RCC 7860 (cell line): ENCODE data around the gene SLC22A16.
"Not testable (repeated sequence)": the region's sequence is repeated elsewhere in the genome, so short reads cannot be mapped to it uniquely, and the experiment has no call there.

ENCODE experiments used
- DNase-seq: peaks from one replicate; pipeline ENCODE4 v3.0.0-alpha.2; 2015; ENCODE audit warnings: low spot score
- FAIRE-seq: peaks from 2 replicates; lab custom pipeline; 2012; peaks lifted over from hg19 to GRCh38; lab: Jason Lieb, UNC

Gene SLC22A16, protein sequence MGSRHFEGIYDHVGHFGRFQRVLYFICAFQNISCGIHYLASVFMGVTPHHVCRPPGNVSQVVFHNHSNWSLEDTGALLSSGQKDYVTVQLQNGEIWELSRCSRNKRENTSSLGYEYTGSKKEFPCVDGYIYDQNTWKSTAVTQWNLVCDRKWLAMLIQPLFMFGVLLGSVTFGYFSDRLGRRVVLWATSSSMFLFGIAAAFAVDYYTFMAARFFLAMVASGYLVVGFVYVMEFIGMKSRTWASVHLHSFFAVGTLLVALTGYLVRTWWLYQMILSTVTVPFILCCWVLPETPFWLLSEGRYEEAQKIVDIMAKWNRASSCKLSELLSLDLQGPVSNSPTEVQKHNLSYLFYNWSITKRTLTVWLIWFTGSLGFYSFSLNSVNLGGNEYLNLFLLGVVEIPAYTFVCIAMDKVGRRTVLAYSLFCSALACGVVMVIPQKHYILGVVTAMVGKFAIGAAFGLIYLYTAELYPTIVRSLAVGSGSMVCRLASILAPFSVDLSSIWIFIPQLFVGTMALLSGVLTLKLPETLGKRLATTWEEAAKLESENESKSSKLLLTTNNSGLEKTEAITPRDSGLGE

DNA sequence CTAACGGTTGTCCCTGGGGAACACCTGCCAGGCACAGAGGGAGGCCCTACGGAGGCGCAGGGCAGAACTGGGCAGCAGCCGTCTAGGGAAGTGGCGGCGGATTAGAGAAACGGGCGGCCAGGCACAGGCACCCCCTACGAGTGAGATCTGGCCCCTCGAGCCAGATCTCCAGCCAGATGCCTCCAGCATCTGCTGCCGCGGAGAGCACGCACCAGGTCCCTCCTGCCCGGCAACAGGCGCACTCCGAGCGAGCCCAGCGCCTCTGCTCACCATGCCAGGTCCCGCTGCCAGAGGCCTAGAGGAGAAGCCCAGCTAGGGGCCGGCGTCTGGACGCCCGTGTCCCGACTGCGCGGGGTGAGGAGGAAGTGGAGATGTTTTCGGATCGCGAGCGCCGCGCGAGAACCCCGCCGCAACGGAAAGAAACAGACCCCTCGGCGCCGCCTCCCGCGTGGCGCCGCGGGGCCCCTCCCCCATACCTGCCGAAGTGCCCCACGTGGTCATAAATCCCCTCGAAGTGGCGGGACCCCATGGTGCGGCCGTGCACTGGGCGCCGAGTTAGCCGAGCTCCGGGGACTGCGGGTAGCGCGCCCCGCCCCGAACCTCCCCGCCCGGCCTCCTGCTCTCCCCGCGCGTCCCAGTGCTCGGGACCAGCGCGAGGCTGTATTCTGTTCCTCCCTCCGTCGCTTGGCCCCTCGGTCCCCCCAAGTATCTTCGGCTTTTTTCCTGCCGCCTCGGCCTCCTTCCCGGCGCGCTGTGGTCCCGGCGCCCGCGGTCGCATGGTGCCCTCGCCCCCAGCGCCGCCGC is at the start of gene SLC22A16:
SLC22A16 (minus strand) TSS at position 568 of the 804 bp plus-strand sequence; CDS start at position 529, 39 bp downstream.
- DNase-seq, result no peak
- no peak for FAIRE-seq

DNA sequence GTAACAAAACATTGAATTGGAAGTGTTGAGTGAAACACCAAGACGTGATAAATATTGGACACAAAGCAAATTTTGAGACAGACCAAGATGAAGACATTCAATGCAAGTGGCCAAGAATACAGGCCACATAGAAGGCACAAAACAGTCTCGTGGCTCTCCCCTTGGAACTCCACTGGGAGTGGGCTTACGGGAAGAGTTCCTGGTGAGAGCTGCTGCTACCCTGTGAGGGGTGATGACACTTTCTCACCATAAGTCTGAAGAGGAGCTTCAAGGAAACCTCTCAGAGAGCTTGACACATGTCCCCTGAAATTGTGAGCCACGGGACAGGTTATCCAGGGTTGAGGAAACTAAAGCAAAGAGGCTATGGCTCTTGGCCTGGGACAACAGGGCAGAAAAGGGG is 48.6 kb upstream of the SLC22A16 start:
- DNase-seq, result no peak
- FAIRE-seq, result no peak

DNA sequence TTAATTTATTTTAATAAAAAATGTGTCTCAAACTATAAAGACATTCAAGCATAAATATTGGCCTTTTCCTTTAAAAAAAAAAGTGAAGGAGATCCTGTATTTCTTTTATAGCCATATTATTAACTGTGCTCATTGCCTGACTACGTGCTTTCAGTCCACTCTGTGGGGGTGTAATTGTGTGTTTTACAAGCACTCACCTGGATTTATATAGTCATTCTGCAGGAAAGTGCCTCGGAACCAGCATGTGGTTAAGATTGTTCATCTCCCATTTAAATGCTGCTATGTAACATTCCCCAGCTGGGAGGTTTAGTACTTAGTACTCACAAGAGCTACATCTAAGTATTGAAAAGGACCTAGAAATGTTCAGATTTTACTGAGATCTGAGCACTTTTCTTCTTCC is 47.9 kb upstream of the SLC22A16 start:
- DNase-seq (no peak), FAIRE-seq (no peak)

DNA sequence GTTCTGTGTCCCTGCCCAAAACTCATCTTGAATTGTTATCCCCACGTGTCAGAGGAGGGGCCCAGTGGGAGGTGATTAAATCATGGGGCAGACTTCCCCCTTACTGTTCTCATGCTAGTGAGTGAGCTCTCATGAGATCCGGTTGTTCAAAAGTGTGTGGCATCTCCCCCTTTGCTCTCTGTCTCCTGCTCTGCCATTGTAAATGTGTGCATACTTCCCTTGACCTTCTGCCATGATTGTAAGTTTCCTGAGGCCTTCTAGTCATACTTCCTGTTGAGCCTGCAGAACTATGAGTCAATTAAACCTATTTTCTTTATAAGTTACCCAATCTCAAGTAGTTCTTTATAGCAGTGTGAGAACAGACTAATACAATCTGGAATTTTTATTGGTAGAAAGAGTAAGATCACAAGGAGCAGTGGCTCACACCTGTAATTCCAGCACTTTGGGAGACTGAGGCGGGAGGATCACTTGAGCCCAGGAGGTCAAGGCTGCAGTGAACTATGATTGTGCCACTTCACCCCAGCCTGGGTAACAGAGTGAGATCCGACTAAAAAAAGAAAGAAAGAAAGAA is 47.1 kb upstream of the SLC22A16 start:
- DNase-seq (no peak), FAIRE-seq (no peak)

DNA sequence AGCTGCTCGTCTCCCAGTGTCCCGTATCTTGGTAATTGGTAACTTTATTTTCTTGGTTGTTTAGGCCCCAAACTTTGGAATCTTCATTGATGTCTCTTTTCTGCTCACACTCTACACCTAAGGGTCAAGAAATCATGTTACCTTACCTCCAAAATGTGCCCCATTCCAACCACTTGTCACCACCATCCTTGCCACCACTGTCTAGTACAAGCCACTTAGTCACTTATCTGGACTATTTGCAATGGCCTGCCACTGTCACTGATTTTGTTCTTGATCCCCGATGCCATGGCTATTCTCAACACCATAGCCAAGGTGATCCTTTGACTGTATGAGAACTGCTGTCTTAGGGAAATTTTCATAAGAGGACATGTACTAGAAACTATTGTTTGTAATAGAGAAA is 46.0 kb upstream of the SLC22A16 start:
- DNase-seq, result no peak
- FAIRE-seq, result no peak

DNA sequence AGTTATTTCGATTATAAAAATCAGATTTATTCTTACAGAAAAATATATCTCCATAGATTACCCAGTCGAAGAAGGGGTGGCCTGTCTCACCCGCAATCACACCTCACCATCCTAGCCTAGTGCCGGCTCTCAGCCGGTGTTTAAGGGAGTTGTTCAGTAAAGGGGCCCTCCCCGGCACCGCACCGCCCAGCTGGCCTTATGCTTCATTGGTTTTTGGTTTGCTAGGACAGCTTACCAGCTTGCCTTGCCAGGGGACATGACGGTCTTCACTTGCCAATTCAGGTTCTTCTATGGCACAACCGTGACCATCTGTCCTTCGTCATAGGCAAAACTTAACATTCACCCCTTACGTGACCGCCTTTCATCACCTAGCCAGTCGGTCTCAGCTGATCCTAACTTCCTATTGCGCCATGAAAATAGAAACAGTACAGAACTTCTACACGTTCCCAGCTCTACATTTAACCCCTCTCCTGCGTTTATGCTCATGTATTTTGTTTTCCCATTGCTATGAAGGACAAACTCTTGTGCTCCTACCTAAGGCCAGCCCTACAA is 44.7 kb upstream of the SLC22A16 start:
- FAIRE-seq, result no peak
- DNase-seq, result no peak

DNA sequence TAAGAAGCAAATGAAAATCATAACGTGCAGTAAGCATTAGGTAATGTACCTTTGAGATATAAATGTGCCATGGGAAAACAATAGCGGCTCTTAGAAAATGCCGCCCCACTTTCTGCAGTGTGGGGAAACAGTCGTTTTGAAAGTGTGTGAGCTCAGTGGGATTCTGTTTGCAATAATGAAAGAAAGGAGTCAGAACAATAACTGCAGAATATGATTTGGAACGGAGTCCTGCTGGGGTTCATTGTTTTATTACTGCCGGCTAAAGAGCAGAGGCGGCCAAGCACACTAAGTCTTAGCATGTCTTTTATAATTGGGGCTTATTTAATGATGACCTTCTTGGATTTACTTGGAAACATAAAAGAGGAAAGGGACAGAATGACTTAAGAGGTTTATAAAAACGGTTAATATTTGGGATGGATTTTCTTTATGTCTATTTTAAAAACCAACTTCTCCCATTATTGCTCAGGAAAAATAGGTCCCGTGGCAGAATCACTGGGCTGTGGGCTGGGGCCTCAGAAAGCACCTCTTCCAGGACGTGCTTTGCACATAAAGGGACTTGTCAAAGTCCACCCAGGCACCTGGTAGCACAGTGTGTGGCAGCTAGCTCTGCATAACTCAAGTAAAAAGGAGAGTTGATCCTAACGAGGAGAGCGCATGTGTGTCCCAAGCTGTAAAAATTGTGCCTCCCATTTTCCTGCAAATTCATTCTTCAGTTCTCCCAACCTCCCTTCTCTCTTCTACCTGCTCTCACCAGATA is 44.0 kb upstream of the SLC22A16 start:
- FAIRE-seq (no peak), DNase-seq (no peak)

DNA sequence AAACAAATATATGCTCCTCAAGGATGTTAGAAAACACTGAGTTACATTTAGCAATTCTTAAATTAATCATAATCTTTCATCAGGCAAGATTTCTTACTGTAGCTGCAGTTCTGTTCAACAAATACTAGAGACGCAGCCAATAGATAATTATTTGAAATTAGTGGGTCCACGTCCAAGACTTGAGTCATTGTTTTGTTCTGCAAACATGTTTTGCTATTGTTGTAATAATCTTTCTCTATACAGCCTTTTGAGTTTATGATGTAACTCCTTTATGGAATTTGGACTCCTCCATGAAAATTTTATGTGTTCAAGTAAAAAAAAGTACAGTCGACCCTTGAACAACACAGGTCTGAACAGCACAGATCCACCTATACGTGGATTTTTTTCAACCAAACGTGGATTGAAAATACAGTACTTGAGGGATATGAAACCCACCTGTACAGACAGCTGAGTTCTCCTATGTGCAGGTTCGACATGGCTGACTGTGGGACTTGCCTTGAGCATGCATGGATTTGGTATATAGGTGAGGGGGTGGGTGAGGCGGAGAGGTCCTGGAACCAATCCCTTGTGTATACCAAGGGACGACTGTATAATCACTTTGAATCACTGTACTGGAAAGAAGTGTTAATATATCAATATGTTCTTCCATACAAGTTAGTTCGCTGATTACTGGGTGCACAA is 41.3 kb upstream of the SLC22A16 start:
- no peak for DNase-seq
- FAIRE-seq, result no peak

DNA sequence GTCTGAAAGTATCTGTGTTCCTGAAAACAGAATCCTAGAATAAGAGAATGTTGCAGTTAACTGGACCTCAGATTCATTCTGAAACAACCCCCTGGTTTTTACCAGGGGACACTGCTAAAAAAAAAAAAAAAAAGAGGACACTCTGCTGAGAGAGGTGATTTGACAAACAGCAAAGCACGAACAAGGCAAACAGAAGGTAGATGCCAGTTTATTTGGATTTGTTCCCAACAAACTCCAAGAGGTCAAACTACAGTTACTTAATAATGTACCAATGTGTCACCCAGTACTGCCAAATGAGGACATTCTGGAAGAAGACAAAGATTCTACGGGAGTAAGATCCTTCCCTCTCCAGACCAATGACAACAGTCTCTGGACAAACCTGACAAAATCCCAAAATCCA is 40.6 kb upstream of the SLC22A16 start:
- DNase-seq (no peak), FAIRE-seq (no peak)

DNA sequence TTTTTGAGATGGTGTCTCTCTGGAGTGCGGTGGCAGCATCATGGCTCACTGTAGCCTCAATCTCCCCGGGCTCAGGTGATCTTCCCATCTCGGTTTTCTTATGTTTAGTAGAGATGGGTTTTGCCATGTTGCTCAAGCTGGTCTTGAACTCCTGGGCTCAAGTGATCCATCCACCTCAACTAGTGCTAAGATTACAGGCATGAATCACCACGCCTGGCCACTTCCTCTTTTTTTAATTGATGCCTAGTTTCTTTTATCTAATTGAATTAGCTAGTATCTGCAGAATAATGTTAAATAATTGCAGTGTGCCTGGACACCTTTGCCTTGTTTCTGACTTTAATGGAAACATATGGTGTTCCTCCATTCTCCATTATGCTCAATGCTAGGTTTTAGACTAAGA is 38.4 kb upstream of the SLC22A16 start:
- DNase-seq (no peak), FAIRE-seq (no peak)

DNA sequence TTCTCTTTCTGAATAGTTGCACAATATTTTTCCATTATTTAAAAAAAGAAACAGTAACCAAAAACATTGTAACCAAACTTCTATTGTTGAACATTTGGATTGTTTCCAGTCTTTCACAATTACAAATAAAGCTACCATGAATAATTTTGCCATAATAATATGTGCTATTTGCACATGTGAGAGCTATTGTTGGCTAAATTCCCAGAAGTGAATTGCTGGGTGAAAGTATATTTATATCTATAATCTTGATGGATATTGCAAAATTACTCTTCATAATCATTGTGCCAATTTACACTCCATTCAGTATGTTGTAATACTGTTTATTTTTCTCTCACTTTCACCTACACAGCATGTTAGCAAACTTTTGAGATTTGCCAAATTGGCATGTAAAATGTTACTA is 36.6 kb upstream of the SLC22A16 start:
- DNase-seq (no peak), FAIRE-seq (no peak)

DNA sequence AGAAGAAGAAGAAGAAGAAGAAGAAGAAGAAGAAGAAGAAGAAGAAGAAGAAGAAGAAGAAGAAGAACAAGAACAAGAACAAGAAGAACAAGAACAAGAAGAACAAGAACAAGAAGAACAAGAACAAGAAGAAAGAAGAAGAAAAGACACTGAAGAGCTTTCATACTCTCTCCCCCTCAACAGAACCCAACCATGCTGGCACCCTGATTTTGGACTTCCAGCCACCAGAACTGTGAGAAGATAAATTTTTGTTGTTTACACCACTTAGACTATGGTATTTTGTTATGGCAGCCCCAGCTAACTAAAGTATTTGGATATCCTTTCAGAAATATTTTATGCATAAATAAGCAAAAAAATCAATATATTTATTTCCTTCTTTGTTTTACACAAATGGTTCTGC is 36.1 kb upstream of the SLC22A16 start:
- not testable (repeated sequence) for DNase-seq, FAIRE-seq

DNA sequence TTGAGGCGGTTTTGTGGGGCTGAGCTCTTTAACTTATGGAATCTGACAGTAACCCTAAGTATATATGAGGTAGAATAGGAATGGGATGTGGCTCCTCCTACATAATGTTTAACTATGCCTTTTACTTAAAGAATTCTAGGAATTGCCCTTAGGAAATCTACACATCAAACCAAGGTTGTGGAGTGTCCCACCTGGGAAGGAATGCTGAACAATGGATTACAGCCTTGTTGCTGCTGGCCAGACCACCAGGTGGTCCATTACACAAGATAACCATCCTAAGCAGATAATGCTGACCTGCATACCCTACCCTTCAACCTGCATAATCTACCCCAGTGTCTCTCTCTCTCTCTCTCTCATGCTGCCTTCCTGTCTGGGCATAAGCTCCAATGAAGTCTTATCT is 35.0 kb upstream of the SLC22A16 start:
- no peak for DNase-seq
- FAIRE-seq, result no peak

DNA sequence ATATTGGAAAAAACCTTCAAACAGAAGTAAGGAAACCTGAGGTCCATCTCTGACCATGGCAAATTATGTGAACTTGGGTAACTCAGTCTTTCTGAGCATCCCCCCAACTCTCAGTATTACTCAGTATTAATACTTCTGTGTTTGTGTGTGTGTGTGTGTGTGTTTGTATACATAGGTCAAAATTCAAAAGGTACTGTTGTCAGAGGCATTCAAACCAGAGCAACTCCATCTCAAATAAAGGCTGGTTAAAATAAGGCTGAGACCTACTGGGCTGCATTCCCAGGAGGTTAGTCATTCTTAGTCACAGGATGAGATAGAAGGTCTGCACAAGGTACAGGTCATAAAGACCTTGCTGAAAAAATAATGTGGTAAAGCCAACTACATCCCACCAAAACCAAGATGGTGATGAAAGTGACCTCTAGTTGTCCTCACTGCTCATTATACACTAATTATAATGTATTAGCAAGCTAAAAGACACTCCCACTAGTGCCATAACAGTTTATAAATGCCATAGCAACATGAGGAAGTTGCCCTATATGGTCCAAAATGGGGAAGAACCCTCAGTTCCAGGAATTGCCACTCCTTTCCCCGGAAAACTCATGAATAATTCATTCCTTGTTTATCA is 33.3 kb upstream of the SLC22A16 start:
- FAIRE-seq, result peak; percentile 92
- peak; percentile 87 for DNase-seq

DNA sequence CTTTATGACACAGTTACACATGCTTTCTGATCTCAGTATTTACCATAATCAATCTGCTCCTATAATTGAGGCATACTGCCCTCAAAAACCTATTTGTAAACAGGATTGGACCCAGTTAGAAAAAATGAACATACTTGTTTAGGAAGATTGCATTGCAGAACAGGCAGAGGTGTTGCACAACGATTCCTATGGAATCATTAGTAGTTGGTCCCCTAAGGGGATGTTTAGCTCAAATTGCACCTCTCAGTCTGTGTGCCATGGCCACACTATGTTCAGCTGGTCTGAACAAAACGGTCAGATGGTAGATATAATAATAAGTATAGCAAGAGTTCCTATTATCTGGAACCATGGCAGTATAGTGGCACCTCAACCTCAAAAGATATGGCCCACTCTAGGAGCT is 28.5 kb upstream of the SLC22A16 start:
- FAIRE-seq, DNase-seq: not testable (repeated sequence)

DNA sequence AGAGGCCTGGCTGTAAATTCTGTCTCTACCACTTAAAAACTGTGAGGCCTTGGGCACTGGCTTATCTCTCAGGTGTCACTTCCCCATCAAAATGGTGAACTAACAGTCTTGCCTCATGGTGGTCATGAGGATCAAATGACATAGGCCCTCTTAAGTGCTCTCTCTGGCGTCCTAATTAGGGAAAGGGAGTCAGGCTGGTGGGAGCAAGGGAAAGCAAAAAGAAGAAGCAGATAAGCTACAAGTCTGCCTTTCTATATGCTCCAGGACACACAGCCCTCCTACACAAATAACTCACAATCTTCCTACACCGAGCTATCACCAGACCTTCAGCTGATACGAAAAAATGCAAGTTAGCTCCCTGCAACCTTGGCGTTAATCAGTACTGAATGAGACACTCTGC is 19.5 kb upstream of the SLC22A16 start:
- DNase-seq (no peak), FAIRE-seq (no peak)

DNA sequence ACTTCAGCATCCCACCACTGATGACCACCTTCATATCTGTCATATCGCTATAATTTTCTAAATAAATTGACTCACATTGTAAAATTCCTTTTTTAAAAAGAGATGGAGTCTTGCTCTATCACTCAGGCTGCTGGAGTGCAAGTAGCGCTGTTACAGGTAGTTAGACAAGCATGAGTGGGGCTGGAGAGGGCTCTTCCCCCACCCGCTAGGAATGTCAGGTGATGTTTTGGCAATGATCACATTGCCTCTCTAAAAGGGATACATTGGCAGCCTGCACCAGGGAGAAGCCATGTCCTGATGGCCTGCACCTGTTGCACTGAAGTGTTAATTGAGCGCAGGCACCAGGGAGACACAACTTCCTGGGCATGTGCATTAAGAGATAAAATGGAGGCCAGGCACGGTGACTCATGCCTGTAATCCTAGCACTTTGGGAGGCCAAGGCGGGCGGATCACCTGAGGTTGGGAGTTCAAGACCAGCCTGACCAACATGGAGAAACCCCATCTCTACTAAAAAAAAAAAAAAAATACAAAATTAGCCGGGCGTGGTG is 16.9 kb upstream of the SLC22A16 start:
- DNase-seq (no peak), FAIRE-seq (no peak)

DNA sequence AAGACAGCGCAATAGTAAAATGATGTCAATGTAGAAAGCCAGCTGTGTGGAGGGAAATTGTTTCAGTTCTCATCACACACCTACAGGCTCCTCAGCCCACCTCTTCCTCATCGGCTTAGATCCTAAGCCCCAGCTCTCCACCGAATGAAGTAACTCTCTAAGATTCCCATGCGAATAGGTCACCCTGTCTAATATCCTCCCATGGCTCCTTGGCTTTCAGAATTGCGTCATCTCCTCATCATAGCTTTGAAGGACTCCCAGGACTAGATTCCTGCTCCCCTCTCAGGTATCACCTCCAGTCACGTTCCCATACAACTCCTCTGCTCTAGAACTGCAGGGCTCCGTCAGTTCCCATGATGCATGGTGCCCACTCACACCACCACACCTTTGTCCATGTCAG is 16.2 kb upstream of the SLC22A16 start:
- DNase-seq (no peak), FAIRE-seq (no peak)
